ENCODE measurements around the gene MUC2.

Gene MUC2

GRCh38 chr11:1073261-1073724 is 1.4 kb upstream of the MUC2 start:
- no peak for DNase-seq

GRCh38 chr11:1073851-1074243 is 827 bp upstream of the MUC2 start:
- no peak for DNase-seq

GRCh38 chr11:1075341-1075911 is 752 bp downstream of the MUC2 start:
- no peak for DNase-seq

GRCh38 chr11:1076061-1076665 is 1.5 kb downstream of the MUC2 start:
- no peak for DNase-seq

GRCh38 chr11:1077033-1077416 is 2.4 kb downstream of the MUC2 start:
- no peak for DNase-seq

- no peak for DNase-seq
Observed at GRCh38 chr11:1077417-1078119, 2.9 kb downstream of the MUC2 start.

GRCh38 chr11:1078191-1078601 is 3.5 kb downstream of the MUC2 start:
- DNase-seq: no peak

GRCh38 chr11:1081601-1082311 is 7.1 kb downstream of the MUC2 start:
- no peak for DNase-seq

- no peak for DNase-seq
Observed at GRCh38 chr11:1082346-1082727, 7.7 kb downstream of the MUC2 start.

GRCh38 chr11:1082728-1083620 is 8.3 kb downstream of the MUC2 start:
- DNase-seq: no peak

GRCh38 chr11:1083621-1084551 is 9.2 kb downstream of the MUC2 start:
- DNase-seq: no peak

GRCh38 chr11:1084561-1085439 is 10.1 kb downstream of the MUC2 start:
- DNase-seq: no peak

- no peak for DNase-seq
Observed at GRCh38 chr11:1085440-1086170, 10.9 kb downstream of the MUC2 start.

- DNase-seq: no peak
Observed at GRCh38 chr11:1086171-1087102, 11.8 kb downstream of the MUC2 start.

- DNase-seq: no peak
Observed at GRCh38 chr11:1087279-1087960, 12.7 kb downstream of the MUC2 start.

GRCh38 chr11:1087961-1088926 is 13.6 kb downstream of the MUC2 start:
- no peak for DNase-seq

Measured in stimulated activated CD4-positive, alpha-beta T cell treated with anti-CD3 and anti-CD28 coated beads, Interleukin-4, amount 100 ng/mL, for 1 hour (primary cell).